Central memory CD4-positive, alpha-beta T cell (primary cell): ENCODE measurements around the gene COBL.

ENCODE experiments used
- DNase-seq: peaks from one replicate; pipeline ENCODE4 v3.0.0; 2022

Gene COBL

GRCh38 chr7:51035716-51036115 lies 280.9 kb downstream of the COBL start:
- no peak for DNase-seq

GRCh38 chr7:51034521-51035264 lies 281.9 kb downstream of the COBL start:
- DNase-seq = no peak

GRCh38 chr7:51033727-51034520 lies 282.7 kb downstream of the COBL start:
- no peak for DNase-seq

- no peak for DNase-seq
Measured at GRCh38 chr7:51031791-51032515, 284.7 kb downstream of the COBL start.

- no peak for DNase-seq
Measured at GRCh38 chr7:51031216-51031615, 285.4 kb downstream of the COBL start.

- no peak for DNase-seq
Measured at GRCh38 chr7:51029701-51030191, 286.9 kb downstream of the COBL start.

GRCh38 chr7:51029131-51029530 lies 287.5 kb downstream of the COBL start:
- no peak for DNase-seq

- no peak for DNase-seq
Measured at GRCh38 chr7:51027935-51028830, 288.4 kb downstream of the COBL start.

GRCh38 chr7:51027106-51027934 lies 289.3 kb downstream of the COBL start:
- no peak for DNase-seq

GRCh38 chr7:51026341-51026740 lies 290.3 kb downstream of the COBL start:
- DNase-seq = no peak

GRCh38 chr7:51025668-51026067 lies 290.9 kb downstream of the COBL start:
- DNase-seq = no peak

- no peak for DNase-seq
Measured at GRCh38 chr7:51024867-51025266, 291.7 kb downstream of the COBL start.

GRCh38 chr7:51023547-51023946 lies 293.1 kb downstream of the COBL start:
- no peak for DNase-seq

GRCh38 chr7:51022821-51023220 lies 293.8 kb downstream of the COBL start:
- no peak for DNase-seq

GRCh38 chr7:51021906-51022570 lies 294.6 kb downstream of the COBL start:
- DNase-seq = no peak

GRCh38 chr7:51020944-51021343 lies 295.7 kb downstream of the COBL start:
- no peak for DNase-seq

GRCh38 chr7:51019891-51020870 lies 296.4 kb downstream of the COBL start:
- no peak for DNase-seq

GRCh38 chr7:51019191-51019844 lies 297.3 kb downstream of the COBL start:
- DNase-seq = no peak
